ENCODE results near the gene PSMD9.

DNA sequence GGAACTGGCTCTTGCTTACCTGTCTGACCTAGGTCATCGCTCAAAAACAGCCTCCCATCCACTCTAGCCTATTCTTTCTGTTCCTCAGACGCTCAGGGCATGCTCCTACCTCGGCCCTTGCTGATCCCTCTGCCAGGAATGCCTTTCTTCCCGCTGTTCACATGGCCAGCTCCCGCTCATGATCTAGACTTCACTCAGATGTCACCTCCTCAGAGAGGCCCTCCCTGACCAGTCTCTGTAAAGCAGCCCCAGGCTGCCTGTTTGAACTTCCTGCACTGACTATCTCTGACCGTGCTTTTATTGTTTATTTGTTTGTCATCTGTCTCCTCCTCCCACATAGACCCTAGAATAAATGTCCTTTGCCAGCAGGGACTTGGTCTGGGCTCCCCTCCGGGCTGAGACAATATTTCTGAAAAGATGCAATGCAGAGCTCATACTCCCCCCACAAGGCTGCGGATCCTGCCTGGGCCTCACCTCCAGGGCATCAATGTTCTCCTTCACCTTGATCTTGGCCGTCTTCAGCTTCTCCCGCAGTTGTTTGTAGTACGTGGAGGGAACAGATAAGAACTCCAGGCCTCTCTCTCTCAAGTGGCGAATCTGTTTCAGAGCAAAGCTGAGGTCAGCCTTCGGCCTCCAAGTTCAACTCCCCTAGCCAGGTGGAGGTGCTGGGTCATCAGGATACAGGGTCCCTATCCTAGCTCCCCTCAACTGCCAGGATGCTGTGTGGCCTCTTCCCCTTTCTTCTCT lies 45.2 kb upstream of the PSMD9 start:
- TF ChIP-seq, protein P1, sequence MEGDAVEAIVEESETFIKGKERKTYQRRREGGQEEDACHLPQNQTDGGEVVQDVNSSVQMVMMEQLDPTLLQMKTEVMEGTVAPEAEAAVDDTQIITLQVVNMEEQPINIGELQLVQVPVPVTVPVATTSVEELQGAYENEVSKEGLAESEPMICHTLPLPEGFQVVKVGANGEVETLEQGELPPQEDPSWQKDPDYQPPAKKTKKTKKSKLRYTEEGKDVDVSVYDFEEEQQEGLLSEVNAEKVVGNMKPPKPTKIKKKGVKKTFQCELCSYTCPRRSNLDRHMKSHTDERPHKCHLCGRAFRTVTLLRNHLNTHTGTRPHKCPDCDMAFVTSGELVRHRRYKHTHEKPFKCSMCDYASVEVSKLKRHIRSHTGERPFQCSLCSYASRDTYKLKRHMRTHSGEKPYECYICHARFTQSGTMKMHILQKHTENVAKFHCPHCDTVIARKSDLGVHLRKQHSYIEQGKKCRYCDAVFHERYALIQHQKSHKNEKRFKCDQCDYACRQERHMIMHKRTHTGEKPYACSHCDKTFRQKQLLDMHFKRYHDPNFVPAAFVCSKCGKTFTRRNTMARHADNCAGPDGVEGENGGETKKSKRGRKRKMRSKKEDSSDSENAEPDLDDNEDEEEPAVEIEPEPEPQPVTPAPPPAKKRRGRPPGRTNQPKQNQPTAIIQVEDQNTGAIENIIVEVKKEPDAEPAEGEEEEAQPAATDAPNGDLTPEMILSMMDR (IDR thresholded peaks at IDR 0.05; ENCODE audit: borderline replicate concordance, extremely low read depth, low read length, poor library complexity, severe bottlenecking): no peak
- no peak for TF ChIP-seq EZH2 (IDR thresholded peaks at IDR 0.05; ENCODE audit: borderline replicate concordance, low read depth, low read length, severe bottlenecking)
